Activated T-cell treated with anti-CD3 and anti-CD28 coated beads, Interleukin-2, amount 50 U/mL, for 4 hours (primary cell): ENCODE results near the gene ARRDC3. TPM values are rescaled to one million over a fixed set of nuclear protein-coding genes. Genes with fewer than 3 reads are reported as not detected.
"Not testable (repeated sequence)": the region's sequence is repeated elsewhere in the genome, so short reads cannot be mapped to it uniquely, and the experiment has no call there.

Source experiments
- ATAC-seq, 2 donors: fragments of 200-7000 bp; cut with Tn5 transposase; one replicate each; pipeline ENCODE4 v1.10.0; 2021
- DNase-seq: peaks from one replicate; pipeline ENCODE4 v3.0.0-alpha.2; 2020
- H3K27me3 Mint-ChIP-seq: one replicate; pipeline ENCODE4 v1.8.0; 2021; ENCODE audit warnings: low read depth, mixed read lengths
- H3K36me3 Mint-ChIP-seq: one replicate; pipeline ENCODE4 v1.8.0; 2022; ENCODE audit warnings: mixed read lengths; ENCODE audit not compliant: insufficient read depth
- H3K4me1 Mint-ChIP-seq: one replicate; pipeline ENCODE4 v1.8.0; 2021; ENCODE audit warnings: low read depth, mixed read lengths
- H3K4me3 Mint-ChIP-seq: one replicate; pipeline ENCODE4 v1.8.0; 2021; ENCODE audit warnings: mild to moderate bottlenecking, moderate library complexity, mixed read lengths
- H3K9me3 Mint-ChIP-seq: one replicate; pipeline ENCODE4 v1.8.0; 2021; ENCODE audit warnings: mixed read lengths
- total RNA-seq, 3 donors: library from RNA; stranded (reverse); gene quantifications; one replicate each; pipeline ENCODE4 v1.2.1, GENCODE V29; 2021

ARRDC3 gene
- total RNA-seq, 3 donors from 2014 or later: 14.5 to 30.2 (median 24.1) TPM

DNA sequence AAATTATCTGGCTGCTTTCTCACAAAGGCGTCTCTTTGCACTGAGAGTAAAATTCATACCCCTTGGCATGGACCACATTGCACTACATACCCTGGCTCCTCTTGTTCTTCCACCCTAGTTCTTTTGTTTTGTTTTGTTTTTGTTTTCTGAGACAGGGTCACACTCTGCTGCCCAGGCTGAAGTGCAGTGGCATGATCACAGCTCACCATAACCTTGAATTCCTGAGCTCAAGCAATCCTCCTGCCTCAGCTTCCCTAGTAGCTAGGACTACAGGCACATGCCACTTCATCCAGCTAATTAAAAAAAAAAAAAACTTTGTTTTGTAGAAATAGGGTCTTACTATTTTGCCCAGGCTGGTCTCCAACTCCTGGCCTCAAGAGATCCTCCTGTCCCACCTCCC is 51.4 kb downstream of the ARRDC3 start:
- no peaks in the 10 kb centered on the region for H3K9me3 Mint-ChIP-seq
- H3K4me3 Mint-ChIP-seq: no peak overlapping the region
- DNase-seq (no peak), ATAC-seq (no peak)
- no peaks in the 10 kb centered on the region for H3K36me3 Mint-ChIP-seq
- H3K4me1 Mint-ChIP-seq: peaks cover 14% of the 10 kb centered on the region
- H3K27me3 Mint-ChIP-seq: no peaks in the 10 kb centered on the region

DNA sequence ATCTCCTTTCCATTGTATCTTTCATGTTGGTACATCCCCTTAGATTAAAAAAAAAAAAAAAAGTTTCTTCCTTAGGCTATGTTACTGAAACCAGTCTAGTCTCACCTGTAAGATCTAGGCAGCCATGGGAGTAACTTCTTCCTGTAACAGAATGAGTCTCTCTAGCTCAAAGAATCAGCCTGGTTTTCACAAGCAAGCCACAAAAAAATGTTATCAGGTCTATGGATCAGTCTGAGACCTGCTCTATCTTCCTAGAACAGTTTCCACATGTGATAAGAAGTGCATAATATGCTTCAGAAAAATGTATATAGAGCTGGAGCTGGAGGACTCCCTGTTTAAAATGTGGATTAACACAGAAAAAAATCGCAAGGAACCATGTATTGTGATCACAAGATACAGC is 53.8 kb downstream of the ARRDC3 start:
- H3K27me3 Mint-ChIP-seq: peaks cover 3% of the 10 kb centered on the region
- no peak overlapping the region for H3K4me3 Mint-ChIP-seq
- no peaks in the 10 kb centered on the region for H3K36me3 Mint-ChIP-seq
- no peaks in the 10 kb centered on the region for H3K9me3 Mint-ChIP-seq
- H3K4me1 Mint-ChIP-seq: peaks cover 14% of the 10 kb centered on the region
- ATAC-seq: peak; percentile 55 to 56
- DNase-seq: no peak

DNA sequence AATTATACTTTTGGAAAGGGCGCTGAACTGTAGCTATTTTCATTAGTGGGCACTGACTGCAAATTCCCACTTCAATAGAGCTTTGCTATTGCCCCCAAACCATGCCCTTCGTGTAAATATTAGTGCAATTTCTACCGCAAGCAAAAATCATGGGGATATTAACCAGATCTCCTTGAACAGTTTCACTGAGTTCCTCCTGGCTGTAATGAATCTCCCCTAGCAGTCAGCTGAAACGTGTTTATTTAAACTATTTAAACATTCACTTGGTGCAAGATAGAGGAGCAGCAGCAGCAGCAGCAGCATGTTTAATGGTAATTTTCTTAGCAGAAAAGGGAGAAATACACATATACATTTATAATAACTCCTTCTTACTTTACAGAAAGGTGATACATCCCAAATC is 54.4 kb downstream of the ARRDC3 start:
- ATAC-seq: no peak
- H3K36me3 Mint-ChIP-seq: no peaks in the 10 kb centered on the region
- H3K9me3 Mint-ChIP-seq: no peaks in the 10 kb centered on the region
- peaks cover 14% of the 10 kb centered on the region for H3K4me1 Mint-ChIP-seq
- no peak for DNase-seq
- H3K4me3 Mint-ChIP-seq: no peak overlapping the region
- peaks cover 3% of the 10 kb centered on the region for H3K27me3 Mint-ChIP-seq

DNA sequence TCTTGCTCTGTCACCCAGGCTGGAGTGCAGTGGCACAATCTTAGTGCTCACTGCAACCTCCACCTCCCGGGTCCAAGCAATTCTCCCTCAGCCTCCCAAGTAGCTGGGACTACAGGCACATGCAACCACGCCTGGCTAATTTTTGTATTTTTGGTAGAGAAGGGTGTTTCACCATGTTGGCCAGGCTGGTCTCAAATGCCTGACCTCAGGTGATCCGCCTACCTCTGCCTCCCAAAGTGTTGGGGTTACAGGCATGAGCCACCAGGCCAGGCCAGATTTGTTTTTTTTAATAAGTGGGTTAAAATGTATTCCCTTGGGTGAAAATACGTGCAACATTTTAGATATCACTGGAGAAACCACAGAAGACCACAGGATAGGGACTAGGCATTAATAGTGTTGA is 60.1 kb downstream of the ARRDC3 start:
- not testable (repeated sequence) for H3K4me3 Mint-ChIP-seq, DNase-seq, H3K9me3 Mint-ChIP-seq, ATAC-seq, H3K36me3 Mint-ChIP-seq, H3K27me3 Mint-ChIP-seq
- peaks cover 10% of the 10 kb centered on the region for H3K4me1 Mint-ChIP-seq

DNA sequence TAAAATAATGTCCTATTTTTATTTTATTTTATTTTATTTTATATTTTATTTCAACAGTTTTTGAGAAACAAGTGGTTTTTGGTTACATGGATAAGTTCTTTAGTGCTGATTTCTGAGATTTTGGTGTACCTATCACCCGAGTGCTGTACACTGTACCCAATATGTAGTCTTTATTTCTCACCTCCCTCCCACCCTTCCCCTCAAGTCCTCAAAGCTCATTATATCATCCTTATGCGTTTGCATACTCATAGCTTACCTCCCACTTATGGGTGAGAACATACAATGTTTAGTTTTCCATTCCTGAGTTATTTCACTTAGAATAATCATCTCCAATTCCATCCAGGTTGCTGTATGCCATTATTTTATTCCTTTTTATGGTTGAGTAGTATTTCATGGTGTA is 63.5 kb downstream of the ARRDC3 start:
- Mint-ChIP-seq H3K27me3 (no peaks in the 10 kb centered on the region), H3K36me3 (no peaks in the 10 kb centered on the region), H3K4me3 (no peak overlapping the region), H3K9me3 (no peaks in the 10 kb centered on the region), H3K4me1 (peaks cover 17% of the 10 kb centered on the region)
- no peak for DNase-seq
- ATAC-seq: peak; percentile 34 to 76

DNA sequence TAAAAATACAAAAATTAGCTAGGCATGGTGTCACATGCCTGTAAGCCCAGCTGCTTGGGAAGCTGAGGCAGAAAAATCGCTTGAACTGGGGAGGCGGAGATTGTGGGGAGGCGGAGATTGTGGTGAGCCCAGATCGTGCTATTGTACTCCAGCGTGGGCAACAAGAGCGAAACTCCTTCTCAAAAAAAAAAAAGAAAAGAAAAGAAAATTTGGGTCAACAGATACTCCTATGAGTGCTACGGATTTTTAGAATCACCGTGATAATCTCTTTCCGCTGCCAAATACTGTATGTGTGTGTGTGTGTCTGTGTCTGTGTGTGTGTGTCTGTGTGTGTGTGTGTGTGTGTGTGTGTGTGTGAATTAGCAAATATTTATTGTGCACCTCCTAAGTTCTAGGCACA is 64.4 kb downstream of the ARRDC3 start:
- DNase-seq: peak; percentile 30
- Mint-ChIP-seq H3K4me3 (peak overlapping the region; percentile 24), H3K9me3 (no peaks in the 10 kb centered on the region), H3K36me3 (no peaks in the 10 kb centered on the region), H3K27me3 (no peaks in the 10 kb centered on the region), H3K4me1 (peaks cover 26% of the 10 kb centered on the region)
- ATAC-seq: no peak
